NK-92 (cell line): Measurements from ENCODE around the gene CKMT2.

Source experiments
- DNase-seq: peaks from one replicate; lab custom pipeline; 2025; ENCODE audit not compliant: unreplicated experiment; lab: John Stamatoyannopoulos, UW

The CKMT2 gene

GRCh38 chr5:81302596-81302995, 69.5 kb downstream of the CKMT2 start:
- no peak for DNase-seq

GRCh38 chr5:81303563-81303962, 70.4 kb downstream of the CKMT2 start:
- no peak for DNase-seq

GRCh38 chr5:81305785-81306184, 72.7 kb downstream of the CKMT2 start:
- DNase-seq: no peak

- DNase-seq: no peak
These were observed 75.7 kb downstream of the CKMT2 start for GRCh38 chr5:81308836-81309235.

- DNase-seq: no peak
These were observed 77.4 kb downstream of the CKMT2 start for GRCh38 chr5:81310402-81311063.

GRCh38 chr5:81313278-81313677, 80.2 kb downstream of the CKMT2 start:
- no peak for DNase-seq

- DNase-seq: no peak
These were observed 80.6 kb downstream of the CKMT2 start for GRCh38 chr5:81313686-81314085.

- DNase-seq: no peak
These were observed 81.5 kb downstream of the CKMT2 start for GRCh38 chr5:81314581-81314980.

- no peak for DNase-seq
These were observed 82.2 kb downstream of the CKMT2 start for GRCh38 chr5:81315336-81315735.

- no peak for DNase-seq
These were observed 82.7 kb downstream of the CKMT2 start for GRCh38 chr5:81315830-81316229.
